Endometrial microvascular endothelial cells (primary cell): ENCODE results near the gene MAGI2. TPM values are rescaled to one million over a fixed set of nuclear protein-coding genes. Genes with fewer than 3 reads are reported as not detected.

Experiments
- in situ Hi-C: cut with HindIII; loops from 2 replicates; pipeline ENCODE4 v1.10.0; 2017; ENCODE audit warnings: low sequenced_read_pairs, low pct_unique_long_range_greater_than_20kb; ENCODE audit errors: inconsistent ontology term
- total RNA-seq: library from RNA; depleted of rRNA; stranded (reverse); fragments of >200 nt; gene quantifications from one replicate; pipeline ENCODE4 v1.2.3, GENCODE V29; 2015; ENCODE audit errors: inconsistent ontology term

Gene MAGI2
- total RNA-seq, 1 donor from 2014 or later = 0.46 TPM

DNA sequence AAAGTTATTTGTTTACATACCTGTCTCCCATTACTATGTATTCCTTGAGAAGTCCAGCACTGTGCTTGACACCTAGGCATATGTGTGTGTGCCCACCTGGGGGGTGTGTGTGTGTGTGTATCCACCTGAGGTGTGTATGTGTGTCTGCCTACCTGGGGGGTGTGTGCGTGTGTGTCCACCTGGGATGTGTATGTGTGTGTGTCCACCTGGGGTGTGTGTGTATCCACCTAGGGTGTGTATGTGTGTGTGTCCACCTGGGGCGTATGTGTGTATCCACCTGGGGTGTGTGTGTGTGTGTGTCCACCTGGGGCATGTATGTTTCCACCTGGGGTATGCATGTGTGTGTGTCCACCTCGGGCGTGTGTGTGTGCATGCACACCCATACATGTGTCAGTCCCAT is 1051.4 kb downstream of the MAGI2 start:
- in situ Hi-C loops = no loop called here

- in situ Hi-C loops = no loop called here
These were observed 1053.4 kb downstream of the MAGI2 start for GRCh38 chr7:78400038-78400437.

DNA sequence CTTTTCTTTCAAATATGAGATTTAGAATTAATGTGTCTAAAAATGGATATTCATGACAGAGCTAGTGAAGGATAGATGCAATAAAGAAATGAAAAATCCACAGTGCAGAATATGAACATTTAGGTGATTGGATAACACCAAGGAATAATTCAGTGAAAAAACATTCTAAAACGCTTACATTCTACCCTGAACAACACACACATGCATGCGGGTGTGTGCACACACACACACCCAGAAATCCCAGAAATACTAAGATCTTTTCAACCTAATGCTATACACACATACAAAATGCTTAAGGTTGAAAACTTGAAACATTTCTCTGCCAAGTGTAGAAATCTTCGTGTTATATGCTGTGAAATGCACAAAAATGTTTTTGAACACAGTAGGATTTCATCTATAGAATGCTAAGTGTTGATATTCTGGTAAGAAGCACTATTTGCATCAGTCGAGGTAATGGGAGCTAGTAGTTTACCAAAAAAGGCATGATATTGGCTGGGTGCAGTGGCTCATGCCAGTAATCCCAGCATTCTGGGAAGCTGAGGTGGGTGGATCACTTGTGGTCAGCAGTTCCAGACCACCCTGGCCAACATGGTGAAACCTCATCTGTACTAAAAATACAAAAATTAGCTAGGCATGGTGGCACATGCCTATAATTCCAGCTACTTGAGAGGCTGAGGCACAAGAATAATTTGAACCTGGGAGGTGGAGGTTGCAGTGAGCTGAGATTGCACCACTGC is 1054.3 kb downstream of the MAGI2 start:
- in situ Hi-C loops = no loop called here

- in situ Hi-C loops = no loop called here
These were observed 1054.9 kb downstream of the MAGI2 start for GRCh38 chr7:78398576-78398975.

DNA sequence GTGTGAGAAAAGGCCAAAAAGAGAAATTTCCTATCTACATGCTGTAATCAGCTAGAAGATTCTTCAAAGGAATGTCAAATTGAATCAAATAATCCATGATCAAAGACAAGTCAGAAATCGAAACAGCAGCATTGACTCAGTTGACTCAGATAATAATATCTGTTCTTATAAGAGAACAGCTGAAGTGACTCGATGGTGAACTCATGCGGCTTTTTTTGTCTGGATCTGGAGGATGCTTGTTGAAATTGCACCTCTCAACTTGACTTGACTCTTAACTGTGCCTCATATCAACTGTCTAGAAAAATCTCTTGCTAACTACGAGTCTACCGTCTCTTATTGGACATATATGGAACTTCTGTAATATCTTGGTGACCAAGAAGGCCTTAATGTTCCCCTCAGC is 1055.4 kb downstream of the MAGI2 start:
- in situ Hi-C loops = no loop called here

- in situ Hi-C loops = no loop called here
These were observed 1057.3 kb downstream of the MAGI2 start for GRCh38 chr7:78396210-78396609.

GRCh38 chr7:78395298-78396036 is 1058.0 kb downstream of the MAGI2 start:
- in situ Hi-C loops = no loop called here

GRCh38 chr7:78389022-78389421 is 1064.4 kb downstream of the MAGI2 start:
- in situ Hi-C loops = no loop called here

- in situ Hi-C loops = no loop called here
These were observed 1066.9 kb downstream of the MAGI2 start for GRCh38 chr7:78386520-78386919.

GRCh38 chr7:78383096-78383880 is 1070.2 kb downstream of the MAGI2 start:
- in situ Hi-C loops = no loop called here

- in situ Hi-C loops = no loop called here
These were observed 1074.3 kb downstream of the MAGI2 start for GRCh38 chr7:78379148-78379547.

- in situ Hi-C loops = no loop called here
These were observed 1075.9 kb downstream of the MAGI2 start for GRCh38 chr7:78377532-78377931.

- in situ Hi-C loops = no loop called here
These were observed 1082.5 kb downstream of the MAGI2 start for GRCh38 chr7:78370936-78371335.

GRCh38 chr7:78368771-78369170 is 1084.7 kb downstream of the MAGI2 start:
- in situ Hi-C loops = no loop called here

GRCh38 chr7:78367280-78367773 is 1086.1 kb downstream of the MAGI2 start:
- in situ Hi-C loops = no loop called here

- in situ Hi-C loops = no loop called here
These were observed 1089.6 kb downstream of the MAGI2 start for GRCh38 chr7:78363866-78364265.

DNA sequence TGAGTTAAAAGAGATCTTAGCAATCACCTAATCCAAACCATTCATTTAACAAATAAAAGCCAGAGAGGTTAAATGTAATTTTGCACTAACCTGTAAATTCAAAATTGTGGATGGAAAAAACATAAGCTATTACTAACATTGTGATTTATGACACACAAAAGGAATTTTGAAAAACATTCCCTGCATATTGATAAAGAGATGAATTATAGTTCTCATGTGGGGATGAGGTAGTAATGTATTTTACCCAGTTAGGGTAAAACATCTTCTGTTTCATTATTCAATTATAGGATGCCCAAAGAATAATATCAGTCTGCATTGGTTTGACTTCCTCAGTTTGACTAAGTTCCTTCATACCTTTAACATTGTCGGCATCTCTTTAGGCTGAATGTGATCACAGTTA is 1093.6 kb downstream of the MAGI2 start:
- in situ Hi-C loops = no loop called here

- in situ Hi-C loops = no loop called here
These were observed 1095.8 kb downstream of the MAGI2 start for GRCh38 chr7:78357709-78358108.

DNA sequence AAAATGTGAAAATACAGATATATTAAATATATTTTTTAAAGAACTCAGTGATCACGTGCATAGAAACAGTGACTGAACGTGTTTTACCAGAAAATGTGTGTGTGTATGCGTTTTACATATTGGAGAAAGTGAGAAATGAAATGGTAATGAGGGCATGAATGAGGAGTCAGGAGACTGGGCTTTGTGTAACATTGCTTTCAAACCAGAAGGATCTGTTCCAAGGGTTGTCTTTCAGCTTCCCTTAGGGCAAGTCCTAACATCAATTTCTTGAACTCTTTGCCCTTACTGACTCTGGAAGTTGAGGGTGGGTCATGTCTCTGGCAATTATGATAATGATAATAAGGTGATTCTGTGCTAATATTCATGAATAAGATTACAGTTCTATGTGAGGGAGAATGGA is 1097.6 kb downstream of the MAGI2 start:
- in situ Hi-C loops = no loop called here

GRCh38 chr7:78350926-78351325 is 1102.5 kb downstream of the MAGI2 start:
- in situ Hi-C loops = no loop called here
